HepG2 (cell line): ENCODE results near the gene PUM1. TPM values are rescaled to one million over a fixed set of nuclear protein-coding genes. Genes with fewer than 3 reads are reported as not detected.

Experiments used
- ATAC-seq: fragments of 200-7000 bp; cut with Tn5 transposase; 3 replicates; pipeline ENCODE4 v1.9.1; 2020; ENCODE audit warnings: mild to moderate bottlenecking, moderate library complexity
- BruUV-seq: library from RNA; stranded (reverse); fragments of 400-500 nt; replicated peaks from 2 replicates; lab custom pipeline; 2021; lab: Mats Ljungman, UMichigan
- CTCF ChIA-PET: fragments of 300-600 bp; formaldehyde crosslinking; extraction: SDS; loops from one replicate; lab custom pipeline; 2021; ENCODE audit warnings: low total read pairs, inconsistent platforms, low intra/inter-chr PET ratio; lab: Yijun Ruan, JAX
- POLR2A ChIA-PET: fragments of 350-600 bp; sonication (Branson Sonifier 250); formaldehyde crosslinking; loops from one replicate; lab custom pipeline; 2020; ENCODE audit warnings: antibody characterized with exemption, inconsistent platforms; lab: Yijun Ruan, JAX
- DNase-seq: peaks from one replicate; pipeline ENCODE4 v3.0.0-alpha.2; 2015; ENCODE audit warnings: low spot score
- FAIRE-seq: peaks from 3 replicates; lab custom pipeline; 2011; peaks lifted over from hg19 to GRCh38; lab: Jason Lieb, UNC
- H2AFZ ChIP-seq: one replicate; pipeline ENCODE4 v1.6.1; 2011; ENCODE audit warnings: low read length, inconsistent platforms
- H3K27ac ChIP-seq: fragments of 300-600 bp; 3 replicates; pipeline ENCODE4 v1.8.0; 2011; ENCODE audit warnings: mixed run types, mild to moderate bottlenecking, mixed read lengths, low read length, inconsistent platforms; ENCODE audit not compliant: insufficient read depth; ENCODE audit errors: extremely low read length
- H3K27me3 ChIP-seq, 2 experiments: fragments of 200-600 bp in 1 of 2; 2 replicates in 1 of 2; 3 replicates in 1 of 2; pipeline versions ENCODE4 v1.6.0 to v1.8.0; 2011; ENCODE audit warnings: low read length in 2 of 2, mild to moderate bottlenecking in 2 of 2, moderate library complexity in 2 of 2, inconsistent platforms in 1 of 2; ENCODE audit not compliant: insufficient read depth in 2 of 2, control insufficient read depth in 1 of 2
- H3K36me3 ChIP-seq, 2 experiments: fragments of 200-600 bp in 1 of 2; replicated peaks in 1 of 2; 2 replicates in 1 of 2; 3 replicates in 1 of 2; pipeline versions ENCODE4 v1.5.1 to v1.8.0; 2011; ENCODE audit warnings: low read length in 2 of 2, inconsistent platforms in 1 of 2; ENCODE audit not compliant: insufficient read depth in 2 of 2, control insufficient read depth in 1 of 2
- H3K4me1 ChIP-seq: 2 replicates; pipeline ENCODE4 v1.5.1; 2012; ENCODE audit warnings: low read length, inconsistent platforms; ENCODE audit not compliant: insufficient read depth
- H3K4me2 ChIP-seq: 2 replicates; pipeline ENCODE4 v1.6.0; 2011; ENCODE audit warnings: low read depth, low read length, inconsistent platforms
- H3K4me3 ChIP-seq, 3 experiments: fragments of 200-600 bp in 1 of 3; sonication (generic), shearing (Covaris generic) in 1 of 3; replicated peaks in 1 of 3; 2 replicates each; pipeline ENCODE4 v1.5.1; 2011 to 2016; ENCODE audit warnings: low read length in 3 of 3, inconsistent platforms in 2 of 3, low read depth in 2 of 3, mild to moderate bottlenecking in 2 of 3, control low read depth in 1 of 3, mixed read lengths in 1 of 3; ENCODE audit not compliant: insufficient read depth in 1 of 3
- H3K79me2 ChIP-seq: one replicate; pipeline ENCODE4 v1.6.1; 2011; ENCODE audit warnings: low read length, inconsistent platforms; ENCODE audit not compliant: insufficient read depth
- H3K9ac ChIP-seq: 2 replicates; pipeline ENCODE4 v1.6.0; 2011; ENCODE audit warnings: mild to moderate bottlenecking, low read depth, low read length, inconsistent platforms; ENCODE audit not compliant: insufficient read depth
- H3K9me3 ChIP-seq: 2 replicates; pipeline ENCODE4 v1.5.1; 2012; ENCODE audit warnings: mild to moderate bottlenecking, low read length
- H4K20me1 ChIP-seq: 2 replicates; pipeline ENCODE4 v1.6.0; 2011; ENCODE audit warnings: inconsistent platforms, mild to moderate bottlenecking, low read length, moderate library complexity; ENCODE audit not compliant: insufficient read depth
- CAMTA2 ChIP-seq: sonication (generic); formaldehyde crosslinking; IDR thresholded peaks from 2 replicates; pipeline ENCODE4 v1.4.0; 2020; ENCODE audit warnings: mild to moderate bottlenecking, missing genetic modification reagents, borderline replicate concordance
- EEA1 ChIP-seq: sonication (generic); formaldehyde crosslinking; IDR thresholded peaks from 2 replicates; pipeline ENCODE4 v1.5.1; 2020; ENCODE audit warnings: mild to moderate bottlenecking, missing genetic modification reagents, borderline replicate concordance
- ERF ChIP-seq: IDR thresholded peaks from 2 replicates; pipeline ENCODE4 v1.6.1; 2018; ENCODE audit warnings: missing biosample characterization, missing genetic modification reagents
- MXD1 ChIP-seq: sonication (generic); formaldehyde crosslinking; IDR thresholded peaks from 2 replicates; pipeline ENCODE4 v1.4.0; 2020; ENCODE audit warnings: mild to moderate bottlenecking, missing genetic modification reagents
- NR2F6 ChIP-seq, 2 experiments: IDR thresholded peaks; 2 replicates each; pipeline ENCODE4 v1.6.1; 2016; ENCODE audit warnings: antibody characterized with exemption in 1 of 2, mild to moderate bottlenecking in 1 of 2
- TEF ChIP-seq: sonication (generic); formaldehyde crosslinking; IDR thresholded peaks from 2 replicates; pipeline ENCODE4 v1.5.0; 2020; ENCODE audit warnings: missing genetic modification reagents
- ZBTB1 ChIP-seq: sonication (generic); formaldehyde crosslinking; IDR thresholded peaks from 2 replicates; pipeline ENCODE4 v1.4.0; 2020; ENCODE audit warnings: missing genetic modification reagents, borderline replicate concordance
- ZNF12 ChIP-seq: sonication (generic); formaldehyde crosslinking; IDR thresholded peaks from 2 replicates; pipeline ENCODE4 v1.5.0; 2020; ENCODE audit warnings: missing genetic modification reagents
- ZNF776 ChIP-seq: sonication (generic); formaldehyde crosslinking; IDR thresholded peaks from 2 replicates; pipeline ENCODE4 v1.4.0; 2020; ENCODE audit warnings: mild to moderate bottlenecking, missing genetic modification reagents
- WGBS: methylation state at CpG from one replicate; pipeline ENCODE4 v1.1.6; 2017; ENCODE audit warnings: low lambda C conversion rate; 5-methylcytosine and 5-hydroxymethylcytosine counted together
- in situ Hi-C: cut with HindIII; loops from 2 replicates; pipeline ENCODE4 v1.10.0; 2017; ENCODE audit warnings: low pct_unique_long_range_greater_than_20kb; ENCODE audit not compliant: extremely low pct_ligation_motif_present
- intact Hi-C: fragments of 100-400 bp; cut with micrococcal nuclease; formaldehyde crosslinking; loops from one replicate; pipeline ENCODE4 v1.10.0; 2022; ENCODE audit not compliant: unreplicated experiment
- polyA plus RNA-seq, 8 experiments: library from polyadenylated mRNA; depleted of rRNA in 3 of 8; stranded (reverse) in 7 of 8; unstranded in 1 of 8; fragments of >200 nt; fragmentation: Illumina TruSeq in 4 of 8; extraction: Trizol in 4 of 8; gene quantifications; 2 replicates each; pipeline versions ENCODE4 v1.2.1 to v1.2.3, GENCODE V29; 2011 to 2016; ENCODE audit warnings: low read depth in 4 of 8, missing spikeins in 1 of 8, mixed read lengths in 1 of 8; ENCODE audit not compliant: insufficient read depth in 1 of 8
- total RNA-seq, 5 experiments: library from RNA; depleted of rRNA; stranded (reverse); fragments of >200 nt; fragmentation: Illumina TruSeq; extraction: Trizol; gene quantifications; 2 replicates each; pipeline ENCODE4 v1.2.3, GENCODE V29; 2016; ENCODE audit warnings: low read depth in 1 of 5

PUM1 gene
- total and polyA plus RNA-seq, 2 of the 13 experiments (the other 11 are each of a cell fraction or from before 2014, with no cell fraction given) = 64.7 to 91.0 TPM

GRCh38 chr1:30904962-30905335 is 160.6 kb downstream of the PUM1 start:
- DNase-seq (no peak), FAIRE-seq (no peak), ATAC-seq (no peak)
- Histone ChIP-seq H3K9ac (no peak overlapping the region), H3K4me1 (peaks cover 37% of the 10 kb centered on the region), H3K27me3 (peaks cover 5 to 38% of the 10 kb centered on the region in 2 experiments), H3K79me2 (no peaks in the 10 kb centered on the region), H3K36me3 (no peaks in the 10 kb centered on the region), H3K27ac (no peak overlapping the region), H2AFZ (no peak overlapping the region), H3K4me2 (no peak overlapping the region), H4K20me1 (no peaks in the 10 kb centered on the region), H3K4me3 (no peak overlapping the region), H3K9me3 (no peaks in the 10 kb centered on the region)
- WGBS = 14% methylated on average over 1 of the region's 1 CpG
- no peak for TF ChIP-seq NR2F6 (IDR thresholded peaks at IDR 0.05)
- TF ChIP-seq NR2F6 (CRISPR knock-in tag; IDR thresholded peaks at IDR 0.05) = no peak
- no peak for TF ChIP-seq MXD1 (CRISPR knock-in tag)
- TF ChIP-seq CAMTA2 (CRISPR knock-in tag) = no peak
- no peak for TF ChIP-seq ERF (CRISPR knock-in tag)
- no peak for TF ChIP-seq ZBTB1 (CRISPR knock-in tag)
- no peak for TF ChIP-seq ZNF776 (CRISPR knock-in tag)
- no peak for TF ChIP-seq TEF (CRISPR knock-in tag)
- no peak for TF ChIP-seq EEA1 (CRISPR knock-in tag)
- no peak for TF ChIP-seq ZNF12
- CTCF ChIA-PET = no interaction called here
- in situ Hi-C loops = no loop called here
- POLR2A ChIA-PET = no interaction called here
- intact Hi-C loops = no loop called here
- no TSS peak for BruUV-seq
